Immature natural killer cell (primary cell): Measurements from ENCODE around the gene SLC52A1. TPM values are rescaled to one million over a fixed set of nuclear protein-coding genes. Genes with fewer than 3 reads are reported as not detected.

Source experiments
- DNase-seq, 3 donors: peaks; one replicate each; pipeline ENCODE4 v3.0.0; 2022; ENCODE audit warnings: mixed read lengths in 1 of 3
- H3K27ac Mint-ChIP-seq, 6 donors: one replicate each; pipeline ENCODE4 v1.8.0; 2020; ENCODE audit warnings: mixed read lengths in 6 of 6, mild to moderate bottlenecking in 5 of 6, inconsistent platforms in 4 of 6, moderate library complexity in 3 of 6
- H3K27me3 Mint-ChIP-seq, 3 donors: one replicate each; pipeline ENCODE4 v1.8.0; 2020 to 2021; ENCODE audit warnings: low read depth in 3 of 3, mild to moderate bottlenecking in 3 of 3, mixed read lengths in 3 of 3, moderate library complexity in 3 of 3, inconsistent platforms in 1 of 3
- H3K36me3 Mint-ChIP-seq, 3 donors: one replicate each; pipeline ENCODE4 v1.8.0; 2020; ENCODE audit warnings: mixed read lengths in 3 of 3, inconsistent platforms in 2 of 3, mild to moderate bottlenecking in 2 of 3
- H3K4me1 Mint-ChIP-seq, 2 donors: one replicate each; pipeline ENCODE4 v1.8.0; 2020; ENCODE audit warnings: inconsistent platforms in 2 of 2, mild to moderate bottlenecking in 2 of 2, mixed read lengths in 2 of 2, moderate library complexity in 1 of 2
- H3K4me3 Mint-ChIP-seq, 5 donors: one replicate each; pipeline ENCODE4 v1.8.0; 2020; ENCODE audit warnings: mild to moderate bottlenecking in 5 of 5, mixed read lengths in 5 of 5, inconsistent platforms in 3 of 5, moderate library complexity in 3 of 5
- H3K9me3 Mint-ChIP-seq, 6 donors: one replicate each; pipeline ENCODE4 v1.8.0; 2020; ENCODE audit warnings: mild to moderate bottlenecking in 6 of 6, mixed read lengths in 6 of 6, inconsistent platforms in 4 of 6, moderate library complexity in 3 of 6
- polyA plus RNA-seq, 3 donors: library from polyadenylated mRNA; unstranded; fragments of 300-500 nt; fragmentation: Illumina TruSeq; gene quantifications; one replicate each; pipeline ENCODE4 v1.2.3, GENCODE V29; 2021

Gene SLC52A1
- polyA plus RNA-seq, 3 donors from 2014 or later: not detected

GRCh38 chr17:4997302-4998026, 37.8 kb downstream of the SLC52A1 start, which contains the start of the genes INCA1 and KIF1C:
INCA1 (minus strand) TSS chr17:4997522; CDS start chr17:4994437, 3,085 bp downstream.
KIF1C (plus strand) TSS chr17:4997950; CDS start chr17:5000247, 2,297 bp downstream.
- Mint-ChIP-seq H3K9me3 (no peaks in the 10 kb centered on the region), H3K36me3 (peaks cover 0 to 6% (median 4%) of the 10 kb centered on the region in 3 donors), H3K27me3 (peaks cover 0 to 7% (median 2%) of the 10 kb centered on the region in 3 donors), H3K4me1 (peaks cover 15% of the 10 kb centered on the region in 2 donors), H3K4me3 (peak within 1 kb of the TSS; percentile 79 to 88 (median 84)), H3K27ac (peak within 1 kb of the TSS; percentile 79 to 93 (median 84))
- peak; percentile 93 to 94 (median 94) for DNase-seq

GRCh38 chr17:4994081-4994595, 41.1 kb downstream of the SLC52A1 start:
- no peak for DNase-seq
- Mint-ChIP-seq H3K9me3 (no peaks in the 10 kb centered on the region), H3K4me3 (no peak overlapping the region), H3K4me1 (peaks cover 15 to 19% of the 10 kb centered on the region in 2 donors), H3K27me3 (peaks cover 0 to 7% (median 2%) of the 10 kb centered on the region in 3 donors), H3K36me3 (no peaks in the 10 kb centered on the region), H3K27ac (no peak overlapping the region)

GRCh38 chr17:4987767-4988567, 47.3 kb downstream of the SLC52A1 start:
- Mint-ChIP-seq H3K4me3 (peak overlapping the region; percentile 91 to 95 (median 94)), H3K27ac (peak overlapping the region; percentile 86 to 95 (median 94)), H3K36me3 (peaks cover 0 to 5% (median 0%) of the 10 kb centered on the region in 3 donors), H3K27me3 (peaks cover 0 to 2% (median 0%) of the 10 kb centered on the region in 3 donors), H3K4me1 (peaks cover 37% of the 10 kb centered on the region in 2 donors), H3K9me3 (no peaks in the 10 kb centered on the region)
- DNase-seq: no peak

GRCh38 chr17:4986951-4987766, 48.1 kb downstream of the SLC52A1 start, which contains the start of gene CAMTA2:
CAMTA2 (minus strand) TSS chr17:4987675; CDS start chr17:4986222, 1,453 bp downstream.
- Mint-ChIP-seq H3K9me3 (no peaks in the 10 kb centered on the region), H3K36me3 (peaks cover 0 to 13% (median 0%) of the 10 kb centered on the region in 3 donors), H3K4me3 (peak within 1 kb of the TSS; percentile 91 to 95 (median 94)), H3K27ac (peak within 1 kb of the TSS; percentile 86 to 95 (median 94)), H3K27me3 (peaks cover 0 to 2% (median 0%) of the 10 kb centered on the region in 3 donors), H3K4me1 (peaks cover 37% of the 10 kb centered on the region in 2 donors)
- DNase-seq: peak; percentile 85 to 88 (median 86)

- Mint-ChIP-seq H3K9me3 (no peaks in the 10 kb centered on the region), H3K36me3 (peaks cover 0 to 13% (median 0%) of the 10 kb centered on the region in 3 donors), H3K4me1 (peaks cover 37% of the 10 kb centered on the region in 2 donors), H3K27me3 (peaks cover 0 to 2% (median 2%) of the 10 kb centered on the region in 3 donors), H3K27ac (peak overlapping the region; percentile 40 to 95 (median 86)), H3K4me3 (peak overlapping the region; percentile 91 to 95 (median 94))
- DNase-seq: no peak
Measured at GRCh38 chr17:4986403-4986802, 48.8 kb downstream of the SLC52A1 start.

Other genes starting within 250 kb of the SLC52A1 start
- not detected for gene VMO1, start 249.1 kb downstream of the SLC52A1 start, polyA plus RNA-seq
- gene GLTPD2, start 246.5 kb downstream of the SLC52A1 start, polyA plus RNA-seq: under 1 TPM in 2 of 3 donors, not detected in 1; 0.57 to 0.74 TPM
- gene PSMB6, start 239.3 kb downstream of the SLC52A1 start, polyA plus RNA-seq: 100 to 1,000 TPM; 327 to 701 (median 348) TPM
- 1 to 10 TPM in 1 of 3 donors, under 1 TPM in 1, not detected in 1; 0.78 to 2.0 TPM for gene PLD2, start 228.3 kb downstream of the SLC52A1 start, polyA plus RNA-seq
- gene MINK1, start 202.1 kb downstream of the SLC52A1 start, polyA plus RNA-seq: 10 to 100 TPM in 1 of 3 donors, 1 to 10 TPM in 2; 2.0 to 13.5 (median 3.8) TPM
- gene C17orf107, start 135.9 kb downstream of the SLC52A1 start, polyA plus RNA-seq: 1 to 10 TPM in 2 of 3 donors, under 1 TPM in 1; 0.22 to 1.7 (median 1.3) TPM
- 1 to 10 TPM; 2.7 to 4.9 (median 3.9) TPM for gene CHRNE, start 132.3 kb downstream of the SLC52A1 start, polyA plus RNA-seq
- 1 to 10 TPM in 1 of 3 donors, under 1 TPM in 1, not detected in 1; 0.38 to 1.3 TPM for gene GP1BA, start 103.1 kb downstream of the SLC52A1 start, polyA plus RNA-seq
- gene SLC25A11, start 95.4 kb downstream of the SLC52A1 start, polyA plus RNA-seq: 100 to 1,000 TPM; 139 to 196 (median 139) TPM
- 10 to 100 TPM; 62.3 to 78.2 (median 73.1) TPM for gene RNF167, start 95.2 kb downstream of the SLC52A1 start, polyA plus RNA-seq
- gene PFN1, start 86.9 kb downstream of the SLC52A1 start, polyA plus RNA-seq: 1,000 to 10,000 TPM; 3,573 to 4,444 (median 3,740) TPM
- 1 to 10 TPM; 1.6 to 4.2 (median 4.1) TPM for gene ENO3, start 84.3 kb downstream of the SLC52A1 start, polyA plus RNA-seq
- gene SPAG7, start 67.6 kb downstream of the SLC52A1 start, polyA plus RNA-seq: 100 to 1,000 TPM; 117 to 164 (median 155) TPM
- gene CAMTA2, start 47.8 kb downstream of the SLC52A1 start, polyA plus RNA-seq: 10 to 100 TPM in 2 of 3 donors, 1 to 10 TPM in 1; 2.5 to 22.9 (median 12.0) TPM
- under 1 TPM in 2 of 3 donors, not detected in 1; 0.29 to 0.35 TPM for gene INCA1, start 37.9 kb downstream of the SLC52A1 start, polyA plus RNA-seq
- 1 to 10 TPM in 2 of 3 donors, under 1 TPM in 1; 0.76 to 5.7 (median 4.0) TPM for gene KIF1C, start 37.5 kb downstream of the SLC52A1 start, polyA plus RNA-seq
- gene ZFP3, start 43.0 kb upstream of the SLC52A1 start, polyA plus RNA-seq: under 1 TPM in 2 of 3 donors, not detected in 1; 0.51 to 0.61 TPM
- gene ZNF232, start 76.5 kb upstream of the SLC52A1 start, polyA plus RNA-seq: 1 to 10 TPM; 1.8 to 9.8 (median 4.4) TPM
- under 1 TPM; 0.03 to 0.12 (median 0.03) TPM for gene USP6, start 80.6 kb upstream of the SLC52A1 start, polyA plus RNA-seq
- 1 to 10 TPM in 1 of 3 donors, under 1 TPM in 1, not detected in 1; 0.54 to 2.1 TPM for gene ZNF594, start 156.4 kb upstream of the SLC52A1 start, polyA plus RNA-seq
- 1 to 10 TPM; 5.9 to 7.3 (median 6.5) TPM for gene SCIMP, start 199.4 kb upstream of the SLC52A1 start, polyA plus RNA-seq
- gene RABEP1, start 246.9 kb upstream of the SLC52A1 start, polyA plus RNA-seq: 10 to 100 TPM; 21.7 to 43.8 (median 27.8) TPM